HG03354 (cell line): ENCODE results near the gene CYB561.

ENCODE experiments used
- ATAC-seq: cut with Tn5 transposase; IDR thresholded peaks from one replicate; pipeline ENCODE4 v1.9.1; 2021; ENCODE audit warnings: mild to moderate bottlenecking; ENCODE audit not compliant: unreplicated experiment, poor library complexity, severe bottlenecking

The CYB561 gene

GRCh38 chr17:63437287-63438091 lies 8.6 kb downstream of the CYB561 start:
- no peak for ATAC-seq

- no peak for ATAC-seq
Measured at GRCh38 chr17:63436523-63437110, 9.5 kb downstream of the CYB561 start.

GRCh38 chr17:63435681-63436522 lies 10.2 kb downstream of the CYB561 start:
- ATAC-seq: no peak

GRCh38 chr17:63434951-63435571 lies 11.0 kb downstream of the CYB561 start:
- ATAC-seq: no peak

- no peak for ATAC-seq
Measured at GRCh38 chr17:63433746-63434591, 12.1 kb downstream of the CYB561 start.

- no peak for ATAC-seq
Measured at GRCh38 chr17:63431939-63432804, 13.9 kb downstream of the CYB561 start.

- ATAC-seq: no peak
Measured at GRCh38 chr17:63431618-63431938, 14.5 kb downstream of the CYB561 start.

- no peak for ATAC-seq
Measured at GRCh38 chr17:63430223-63430622, 15.9 kb downstream of the CYB561 start.

- ATAC-seq: no peak
Measured at GRCh38 chr17:63429766-63430165, 16.3 kb downstream of the CYB561 start.

- ATAC-seq: no peak
Measured at GRCh38 chr17:63426917-63427308, 19.2 kb downstream of the CYB561 start.

- ATAC-seq: no peak
Measured at GRCh38 chr17:63426041-63426916, 19.8 kb downstream of the CYB561 start.

GRCh38 chr17:63425483-63425882 lies 20.6 kb downstream of the CYB561 start:
- peak; percentile 62 for ATAC-seq

- no peak for ATAC-seq
Measured at GRCh38 chr17:63423963-63424362, 22.1 kb downstream of the CYB561 start.

GRCh38 chr17:63423251-63423950 lies 22.7 kb downstream of the CYB561 start:
- ATAC-seq: no peak

GRCh38 chr17:63421681-63422645 lies 24.1 kb downstream of the CYB561 start:
- no peak for ATAC-seq
